ENCODE data around the gene PRKCZ.

PRKCZ gene

GRCh38 chr1:2174348-2175054, 124.3 kb downstream of the PRKCZ start:
- H3K4me3 ChIP-seq (ENCODE audit: low read length): peak overlapping the region; percentile 72
- H3K36me3 ChIP-seq (ENCODE audit: control insufficient read depth, insufficient read depth, low read length, severe bottlenecking): no peaks in the 10 kb centered on the region
- DNase-seq (ENCODE audit: low read depth): peak; percentile 84
- peak overlapping the region; percentile 45 for H3K9ac ChIP-seq (ENCODE audit: low read length)
- H3K9me3 ChIP-seq (ENCODE audit: control insufficient read depth, low read length): no peaks in the 10 kb centered on the region
- H3K4me1 ChIP-seq (ENCODE audit: control insufficient read depth, insufficient read depth, low read length): peaks cover 15% of the 10 kb centered on the region
- H3K27me3 ChIP-seq (replicated peaks; ENCODE audit: control insufficient read depth, insufficient read depth, low read length): peaks cover 5% of the 10 kb centered on the region

GRCh38 chr1:2175055-2175414, 124.8 kb downstream of the PRKCZ start:
- Histone ChIP-seq H3K36me3 (ENCODE audit: control insufficient read depth, insufficient read depth, low read length, severe bottlenecking) (no peaks in the 10 kb centered on the region), H3K4me3 (ENCODE audit: low read length) (peak overlapping the region; percentile 72), H3K9ac (ENCODE audit: low read length) (peak overlapping the region; percentile 45), H3K4me1 (ENCODE audit: control insufficient read depth, insufficient read depth, low read length) (peaks cover 12% of the 10 kb centered on the region), H3K9me3 (ENCODE audit: control insufficient read depth, low read length) (no peaks in the 10 kb centered on the region), H3K27me3 (replicated peaks; ENCODE audit: control insufficient read depth, insufficient read depth, low read length) (peaks cover 5% of the 10 kb centered on the region)
- no peak for DNase-seq (ENCODE audit: low read depth)

GRCh38 chr1:2175681-2176454, 125.7 kb downstream of the PRKCZ start:
- Histone ChIP-seq H3K27me3 (replicated peaks; ENCODE audit: control insufficient read depth, insufficient read depth, low read length) (peaks cover 5% of the 10 kb centered on the region), H3K9ac (ENCODE audit: low read length) (no peak overlapping the region), H3K9me3 (ENCODE audit: control insufficient read depth, low read length) (no peaks in the 10 kb centered on the region), H3K4me3 (ENCODE audit: low read length) (no peak overlapping the region), H3K4me1 (ENCODE audit: control insufficient read depth, insufficient read depth, low read length) (peaks cover 7% of the 10 kb centered on the region), H3K36me3 (ENCODE audit: control insufficient read depth, insufficient read depth, low read length, severe bottlenecking) (no peaks in the 10 kb centered on the region)
- DNase-seq (ENCODE audit: low read depth): no peak

DNA sequence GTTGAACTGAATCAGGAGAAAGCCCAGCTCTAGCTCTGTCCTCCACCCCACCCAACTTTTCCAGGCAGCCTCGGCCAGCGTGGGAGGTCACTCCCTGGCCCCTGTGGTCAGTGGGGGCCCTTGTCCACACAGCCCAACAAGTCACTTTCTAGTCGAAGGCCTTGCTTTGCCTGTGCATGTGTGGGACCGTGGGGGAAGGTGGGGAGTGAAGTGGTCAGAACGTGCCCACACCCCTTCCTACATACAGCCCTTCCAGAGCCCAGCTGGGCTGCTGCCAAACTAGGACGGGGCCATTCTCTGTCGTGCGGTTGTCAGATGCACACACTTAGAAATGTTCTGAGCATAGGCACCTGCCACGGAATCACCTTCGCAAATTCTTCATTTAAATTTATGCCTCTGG, 126.4 kb downstream of the PRKCZ start:
- Histone ChIP-seq H3K36me3 (ENCODE audit: control insufficient read depth, insufficient read depth, low read length, severe bottlenecking) (no peaks in the 10 kb centered on the region), H3K9me3 (ENCODE audit: control insufficient read depth, low read length) (no peaks in the 10 kb centered on the region), H3K4me3 (ENCODE audit: low read length) (no peak overlapping the region), H3K9ac (ENCODE audit: low read length) (no peak overlapping the region), H3K4me1 (ENCODE audit: control insufficient read depth, insufficient read depth, low read length) (peaks cover 7% of the 10 kb centered on the region), H3K27me3 (replicated peaks; ENCODE audit: control insufficient read depth, insufficient read depth, low read length) (peaks cover 5% of the 10 kb centered on the region)
- no peak for DNase-seq (ENCODE audit: low read depth)

- Histone ChIP-seq H3K4me3 (ENCODE audit: low read length) (no peak overlapping the region), H3K36me3 (ENCODE audit: control insufficient read depth, insufficient read depth, low read length, severe bottlenecking) (no peaks in the 10 kb centered on the region), H3K27me3 (replicated peaks; ENCODE audit: control insufficient read depth, insufficient read depth, low read length) (peaks cover 5% of the 10 kb centered on the region), H3K4me1 (ENCODE audit: control insufficient read depth, insufficient read depth, low read length) (peaks cover 7% of the 10 kb centered on the region), H3K9me3 (ENCODE audit: control insufficient read depth, low read length) (no peaks in the 10 kb centered on the region), H3K9ac (ENCODE audit: low read length) (no peak overlapping the region)
- no peak for DNase-seq (ENCODE audit: low read depth)
Observed at GRCh38 chr1:2177541-2177940, 127.3 kb downstream of the PRKCZ start.

GRCh38 chr1:2177946-2178538, 127.8 kb downstream of the PRKCZ start:
- H3K9ac ChIP-seq (ENCODE audit: low read length): no peak overlapping the region
- peaks cover 4% of the 10 kb centered on the region for H3K27me3 ChIP-seq (replicated peaks; ENCODE audit: control insufficient read depth, insufficient read depth, low read length)
- no peak for DNase-seq (ENCODE audit: low read depth)
- no peak overlapping the region for H3K4me3 ChIP-seq (ENCODE audit: low read length)
- no peaks in the 10 kb centered on the region for H3K36me3 ChIP-seq (ENCODE audit: control insufficient read depth, insufficient read depth, low read length, severe bottlenecking)
- no peaks in the 10 kb centered on the region for H3K9me3 ChIP-seq (ENCODE audit: control insufficient read depth, low read length)
- peaks cover 7% of the 10 kb centered on the region for H3K4me1 ChIP-seq (ENCODE audit: control insufficient read depth, insufficient read depth, low read length)

GRCh38 chr1:2178875-2179274, 128.7 kb downstream of the PRKCZ start:
- peaks cover 7% of the 10 kb centered on the region for H3K4me1 ChIP-seq (ENCODE audit: control insufficient read depth, insufficient read depth, low read length)

DNA sequence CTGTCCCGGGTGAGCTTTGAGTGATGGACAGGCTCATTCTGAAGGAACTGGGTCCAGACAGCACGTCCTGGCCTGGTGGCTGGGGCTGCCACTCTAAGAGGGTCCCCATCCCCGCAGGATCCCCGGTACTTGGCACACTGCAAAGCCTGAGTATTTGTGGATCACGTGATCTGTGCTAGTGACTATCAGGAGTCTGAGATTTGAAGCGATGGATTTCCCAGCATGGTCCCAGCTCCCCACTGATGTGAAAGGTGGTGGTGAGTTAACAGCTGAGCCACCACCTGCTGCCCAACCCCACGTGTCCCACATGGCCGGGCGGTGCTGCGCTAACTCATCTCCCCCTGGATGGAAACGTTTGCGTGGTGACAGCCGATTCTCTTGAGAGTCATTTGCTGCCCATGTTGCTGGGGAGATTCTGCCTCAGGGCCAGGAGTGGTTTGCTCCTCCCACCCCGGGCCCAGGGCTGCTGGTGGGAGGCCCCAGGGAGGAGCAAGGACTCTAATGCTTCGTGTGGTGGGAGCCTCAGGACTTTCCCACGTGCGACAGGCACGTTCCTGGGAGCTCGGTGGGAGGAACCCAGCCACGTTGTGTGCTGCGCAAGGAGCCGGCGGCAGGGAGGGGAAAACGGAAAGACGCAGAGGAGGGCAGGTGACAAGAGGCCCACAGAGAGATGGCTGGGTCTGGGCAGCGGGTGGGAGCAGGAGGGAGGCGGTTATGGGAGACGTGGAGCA, 129.2 kb downstream of the PRKCZ start:
- no peak overlapping the region for H3K9ac ChIP-seq (ENCODE audit: low read length)
- no peak overlapping the region for H3K4me3 ChIP-seq (ENCODE audit: low read length)
- no peaks in the 10 kb centered on the region for H3K27me3 ChIP-seq (replicated peaks; ENCODE audit: control insufficient read depth, insufficient read depth, low read length)
- H3K36me3 ChIP-seq (ENCODE audit: control insufficient read depth, insufficient read depth, low read length, severe bottlenecking): no peaks in the 10 kb centered on the region
- no peaks in the 10 kb centered on the region for H3K9me3 ChIP-seq (ENCODE audit: control insufficient read depth, low read length)
- DNase-seq (ENCODE audit: low read depth): no peak
- H3K4me1 ChIP-seq (ENCODE audit: control insufficient read depth, insufficient read depth, low read length): peaks cover 6% of the 10 kb centered on the region

More at GRCh38 chr1:2178875-2179274, 128.7 kb downstream of the PRKCZ start:
- H3K4me3 ChIP-seq (ENCODE audit: low read length): no peak overlapping the region
- no peak for DNase-seq (ENCODE audit: low read depth)
- H3K9me3 ChIP-seq (ENCODE audit: control insufficient read depth, low read length): no peaks in the 10 kb centered on the region
- H3K27me3 ChIP-seq (replicated peaks; ENCODE audit: control insufficient read depth, insufficient read depth, low read length): no peaks in the 10 kb centered on the region
- H3K9ac ChIP-seq (ENCODE audit: low read length): no peak overlapping the region
- H3K36me3 ChIP-seq (ENCODE audit: control insufficient read depth, insufficient read depth, low read length, severe bottlenecking): no peaks in the 10 kb centered on the region

GRCh38 chr1:2180297-2181245, 130.4 kb downstream of the PRKCZ start:
- Histone ChIP-seq H3K4me1 (ENCODE audit: control insufficient read depth, insufficient read depth, low read length) (no peaks in the 10 kb centered on the region), H3K4me3 (ENCODE audit: low read length) (no peak overlapping the region), H3K9me3 (ENCODE audit: control insufficient read depth, low read length) (no peaks in the 10 kb centered on the region), H3K27me3 (replicated peaks; ENCODE audit: control insufficient read depth, insufficient read depth, low read length) (no peaks in the 10 kb centered on the region), H3K9ac (ENCODE audit: low read length) (no peak overlapping the region), H3K36me3 (ENCODE audit: control insufficient read depth, insufficient read depth, low read length, severe bottlenecking) (no peaks in the 10 kb centered on the region)
- DNase-seq (ENCODE audit: low read depth): no peak

GRCh38 chr1:2181271-2181670, 131.1 kb downstream of the PRKCZ start:
- no peak overlapping the region for H3K9ac ChIP-seq (ENCODE audit: low read length)
- no peak for DNase-seq (ENCODE audit: low read depth)
- no peaks in the 10 kb centered on the region for H3K4me1 ChIP-seq (ENCODE audit: control insufficient read depth, insufficient read depth, low read length)
- H3K36me3 ChIP-seq (ENCODE audit: control insufficient read depth, insufficient read depth, low read length, severe bottlenecking): no peaks in the 10 kb centered on the region
- H3K27me3 ChIP-seq (replicated peaks; ENCODE audit: control insufficient read depth, insufficient read depth, low read length): no peaks in the 10 kb centered on the region
- H3K4me3 ChIP-seq (ENCODE audit: low read length): no peak overlapping the region
- no peaks in the 10 kb centered on the region for H3K9me3 ChIP-seq (ENCODE audit: control insufficient read depth, low read length)

All from adipocyte (in vitro differentiated cells).